WERI-Rb-1 (cell line): Measurements from ENCODE around the gene PTPN1.

Experiments used
- DNase-seq: peaks from one replicate; pipeline ENCODE4 v3.0.0-alpha.2; 2020
- H3K27ac ChIP-seq: fragments of 250-450 bp; sonication (Bioruptor Pico); 2 replicates; pipeline ENCODE4 v1.5.1; 2020; ENCODE audit warnings: mild to moderate bottlenecking, moderate library complexity
- H3K27me3 ChIP-seq: fragments of 250-450 bp; sonication (Bioruptor Pico); 2 replicates; pipeline ENCODE4 v1.5.1; 2021; ENCODE audit warnings: mild to moderate bottlenecking, low read depth, moderate library complexity; ENCODE audit not compliant: insufficient read depth, severe bottlenecking
- H3K36me3 ChIP-seq: fragments of 250-450 bp; sonication (Bioruptor Pico); 2 replicates; pipeline ENCODE4 v1.5.1; 2020; ENCODE audit warnings: mild to moderate bottlenecking, moderate library complexity
- H3K4me3 ChIP-seq: 2 replicates; pipeline ENCODE4 v1.5.1; 2011; ENCODE audit warnings: low read depth, mild to moderate bottlenecking, control low read depth, low read length
- H3K9me3 ChIP-seq: fragments of 250-450 bp; sonication (Bioruptor Pico); 2 replicates; pipeline ENCODE4 v1.5.1; 2021; ENCODE audit warnings: mild to moderate bottlenecking, moderate library complexity; ENCODE audit not compliant: severe bottlenecking
- CTCF ChIP-seq: IDR thresholded peaks from 2 replicates; pipeline ENCODE4 v1.5.1; 2011; ENCODE audit warnings: low read depth, mild to moderate bottlenecking, control low read depth, inconsistent platforms, low read length

PTPN1 gene

GRCh38 chr20:50572938-50573777 lies 63.0 kb downstream of the PTPN1 start:
- no peak overlapping the region for H3K27ac ChIP-seq
- no peak overlapping the region for H3K4me3 ChIP-seq
- no peak for DNase-seq
- TF ChIP-seq CTCF, result no peak
- peaks cover 52% of the 10 kb centered on the region for H3K36me3 ChIP-seq
- H3K27me3 ChIP-seq, result no peaks in the 10 kb centered on the region
- no peaks in the 10 kb centered on the region for H3K9me3 ChIP-seq

- Histone ChIP-seq H3K9me3 (no peaks in the 10 kb centered on the region), H3K27me3 (no peaks in the 10 kb centered on the region), H3K36me3 (peaks cover 51% of the 10 kb centered on the region), H3K4me3 (no peak overlapping the region), H3K27ac (no peak overlapping the region)
- no peak for TF ChIP-seq CTCF
- DNase-seq, result no peak
Observed at GRCh38 chr20:50574108-50574507, 63.9 kb downstream of the PTPN1 start.

GRCh38 chr20:50574586-50574985 lies 64.4 kb downstream of the PTPN1 start:
- Histone ChIP-seq H3K9me3 (no peaks in the 10 kb centered on the region), H3K36me3 (peaks cover 55% of the 10 kb centered on the region), H3K4me3 (no peak overlapping the region), H3K27ac (no peak overlapping the region), H3K27me3 (no peaks in the 10 kb centered on the region)
- DNase-seq, result no peak
- TF ChIP-seq CTCF, result no peak

- peak; percentile 66 for DNase-seq
- no peaks in the 10 kb centered on the region for H3K9me3 ChIP-seq
- H3K27ac ChIP-seq, result no peak overlapping the region
Observed at GRCh38 chr20:50575865-50576720, 65.9 kb downstream of the PTPN1 start.

More at GRCh38 chr20:50575865-50576720, 65.9 kb downstream of the PTPN1 start:
- Histone ChIP-seq H3K27me3 (no peaks in the 10 kb centered on the region), H3K4me3 (no peak overlapping the region), H3K36me3 (peaks cover 62% of the 10 kb centered on the region)
- TF ChIP-seq CTCF, result peak; percentile 83
